ENCODE results near the gene POLDIP2. TPM values are rescaled to one million over a fixed set of nuclear protein-coding genes. Genes with fewer than 3 reads are reported as not detected.

The POLDIP2 gene
- total and polyA plus RNA-seq, 2 donors (not counting 1 experiment from before 2014, with no cell fraction given), result 30.2 to 35.7 TPM

GRCh38 chr17:28406473-28406814 lies 49.1 kb upstream of the POLDIP2 start:
- ATAC-seq (ENCODE audit: low read depth) (no peak), DNase-seq (no peak)
- no peaks in the 10 kb centered on the region for H4K20me1 ChIP-seq (ENCODE audit: control insufficient read depth, insufficient read depth, low read length, poor library complexity, severe bottlenecking)
- no peaks in the 10 kb centered on the region for H3K36me3 ChIP-seq (replicated peaks in 1 of 2; ENCODE audit: control extremely low read depth in 1 of 2, control insufficient read depth in 1 of 2, extremely low read depth in 1 of 2, insufficient read depth in 2 of 2, low read length in 1 of 2)
- Mint-ChIP-seq H3K27me3 (peaks cover 7% of the 10 kb centered on the region), H3K4me1 (peaks cover 10% of the 10 kb centered on the region), H3K9me3 (ENCODE audit: insufficient read depth) (no peaks in the 10 kb centered on the region), H3K4me3 (peak overlapping the region; percentile 90), H3K27ac (peak overlapping the region; percentile 81)
- ChIA-PET CTCF (interaction anchor here (0.6 to 2.1 kb wide), 3 partner anchors 8 to 364 kb away, joined by 3 to 12 read pairs (median 3); no protein-coding TSS in a partner anchor), POLR2A (no interaction called here)
- H3K27me3 ChIP-seq (replicated peaks in 1 of 4; ENCODE audit: control extremely low read depth in 1 of 4, control insufficient read depth in 3 of 4, insufficient read depth in 4 of 4, low read length in 3 of 4), result no peaks in the 10 kb centered on the region
- H3K9ac ChIP-seq (ENCODE audit: low read length), result peak overlapping the region; percentile 76
- no peaks in the 10 kb centered on the region for H3K79me2 ChIP-seq (ENCODE audit: control insufficient read depth, insufficient read depth, low read length)
- H3K27ac ChIP-seq (ENCODE audit: low read length in 2 of 2), result no peak overlapping the region
- intact Hi-C loops (cut with micrococcal nuclease), result loop anchor here (5.0 kb wide), 1 partner anchor 34 kb away; the partner anchor contains the start of genes SARM1 and VTN
- peak overlapping the region in 4 of 5 experiments; percentile 58 to 91 (median 75) for H3K4me3 ChIP-seq (ENCODE audit: control extremely low read depth in 1 of 5, extremely low read depth in 1 of 5, insufficient read depth in 1 of 5, low read depth in 2 of 5, low read length in 4 of 5)
- H3K4me2 ChIP-seq (replicated peaks; ENCODE audit: low read depth, low read length, poor library complexity, severe bottlenecking), result peak overlapping the region; percentile 97
- peak overlapping the region; percentile 90 for H2AFZ ChIP-seq (ENCODE audit: insufficient read depth, low read depth, low read length, poor library complexity, severe bottlenecking)
- WGBS (ENCODE audit: insufficient coverage), result 30% methylated on average over 8 of the region's 9 CpGs
- no peak for TF ChIP-seq EZH2 (IDR thresholded peaks at IDR 0.05; ENCODE audit: borderline replicate concordance, insufficient read depth, low read depth, low read length, poor library complexity, severe bottlenecking)
- TF ChIP-seq, protein P1, sequence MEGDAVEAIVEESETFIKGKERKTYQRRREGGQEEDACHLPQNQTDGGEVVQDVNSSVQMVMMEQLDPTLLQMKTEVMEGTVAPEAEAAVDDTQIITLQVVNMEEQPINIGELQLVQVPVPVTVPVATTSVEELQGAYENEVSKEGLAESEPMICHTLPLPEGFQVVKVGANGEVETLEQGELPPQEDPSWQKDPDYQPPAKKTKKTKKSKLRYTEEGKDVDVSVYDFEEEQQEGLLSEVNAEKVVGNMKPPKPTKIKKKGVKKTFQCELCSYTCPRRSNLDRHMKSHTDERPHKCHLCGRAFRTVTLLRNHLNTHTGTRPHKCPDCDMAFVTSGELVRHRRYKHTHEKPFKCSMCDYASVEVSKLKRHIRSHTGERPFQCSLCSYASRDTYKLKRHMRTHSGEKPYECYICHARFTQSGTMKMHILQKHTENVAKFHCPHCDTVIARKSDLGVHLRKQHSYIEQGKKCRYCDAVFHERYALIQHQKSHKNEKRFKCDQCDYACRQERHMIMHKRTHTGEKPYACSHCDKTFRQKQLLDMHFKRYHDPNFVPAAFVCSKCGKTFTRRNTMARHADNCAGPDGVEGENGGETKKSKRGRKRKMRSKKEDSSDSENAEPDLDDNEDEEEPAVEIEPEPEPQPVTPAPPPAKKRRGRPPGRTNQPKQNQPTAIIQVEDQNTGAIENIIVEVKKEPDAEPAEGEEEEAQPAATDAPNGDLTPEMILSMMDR (IDR thresholded peaks at IDR 0.05), result no peak
- peaks cover 0 to 4% (median 0%) of the 10 kb centered on the region in 3 donors for H3K9me3 ChIP-seq (ENCODE audit: control extremely low read depth in 1 of 3, control insufficient read depth in 2 of 3, insufficient read depth in 1 of 3, low read length in 2 of 3)
- peaks cover 8 to 12% of the 10 kb centered on the region in 2 donors for H3K4me1 ChIP-seq (ENCODE audit: control insufficient read depth in 2 of 2, insufficient read depth in 2 of 2, low read length in 2 of 2)

DNA sequence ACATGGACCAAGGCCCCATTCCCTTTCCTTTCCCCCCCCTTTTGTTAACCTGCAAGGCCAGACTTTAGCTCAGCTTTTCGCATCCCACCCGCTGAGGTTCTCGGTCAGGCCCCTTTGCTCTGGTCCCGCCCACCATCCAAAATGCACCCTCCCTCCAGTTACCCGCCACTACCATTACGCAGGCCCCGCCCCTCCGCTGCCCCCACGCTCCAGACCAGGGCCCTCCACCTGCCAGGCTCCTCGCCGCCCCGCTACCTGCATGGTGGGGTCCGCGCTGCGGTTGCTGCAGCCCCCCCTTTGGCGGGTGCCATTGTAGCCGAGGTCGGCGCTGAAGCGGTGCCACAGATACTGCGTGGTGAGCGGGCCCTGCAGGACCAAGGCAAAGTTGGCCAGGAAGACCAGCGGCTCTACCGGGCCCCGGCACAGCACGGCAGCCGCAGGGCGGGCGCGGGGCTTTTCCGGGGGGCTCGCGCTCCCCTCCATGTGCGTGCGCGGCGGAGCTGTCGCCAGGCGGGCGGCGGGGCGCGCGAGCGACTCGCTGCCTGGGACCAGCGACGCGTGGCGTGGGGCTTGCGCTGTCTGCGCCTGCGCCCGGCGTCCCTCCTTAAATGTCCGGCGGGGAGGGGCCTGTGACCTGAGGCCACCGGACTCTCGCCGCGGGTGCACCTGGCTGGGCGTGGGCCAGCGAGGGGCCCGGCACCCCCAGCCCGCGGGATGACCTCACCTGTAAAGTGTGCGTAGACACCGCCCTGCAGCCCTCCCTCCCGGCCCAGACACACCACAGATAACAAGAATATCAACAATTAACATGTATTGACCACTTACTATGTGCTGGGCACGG lies 48.5 kb upstream of the POLDIP2 start, which contains the start of gene SLC46A1:
SLC46A1 (minus strand) TSS at position 581 of the 841 bp plus-strand sequence; CDS start at position 483, 98 bp downstream.
- H3K27me3 ChIP-seq (replicated peaks in 1 of 4; ENCODE audit: control extremely low read depth in 1 of 4, control insufficient read depth in 3 of 4, insufficient read depth in 4 of 4, low read length in 3 of 4), result no peaks in the 10 kb centered on the region
- Mint-ChIP-seq H3K4me1 (peaks cover 10% of the 10 kb centered on the region), H3K27ac (peak within 1 kb of the TSS; percentile 81), H3K9me3 (ENCODE audit: insufficient read depth) (no peaks in the 10 kb centered on the region), H3K4me3 (peak within 1 kb of the TSS; percentile 90), H3K27me3 (peaks cover 7% of the 10 kb centered on the region)
- peak within 1 kb of the TSS in 4 of 5 experiments; percentile 58 to 91 (median 75) for H3K4me3 ChIP-seq (ENCODE audit: control extremely low read depth in 1 of 5, extremely low read depth in 1 of 5, insufficient read depth in 1 of 5, low read depth in 2 of 5, low read length in 4 of 5)
- peak within 1 kb of the TSS; percentile 76 for H3K9ac ChIP-seq (ENCODE audit: low read length)
- TF ChIP-seq, protein P1 (IDR thresholded peaks at IDR 0.05), result no peak
- TF ChIP-seq EZH2 (IDR thresholded peaks at IDR 0.05; ENCODE audit: borderline replicate concordance, insufficient read depth, low read depth, low read length, poor library complexity, severe bottlenecking), result no peak
- H3K79me2 ChIP-seq (ENCODE audit: control insufficient read depth, insufficient read depth, low read length), result no peaks in the 10 kb centered on the region
- ChIA-PET POLR2A (no interaction called here), CTCF (interaction anchor here (0.9 to 1.5 kb wide), 2 partner anchors 9 to 10 kb away, joined by 3 to 11 read pairs; no protein-coding TSS in a partner anchor)
- H2AFZ ChIP-seq (ENCODE audit: insufficient read depth, low read depth, low read length, poor library complexity, severe bottlenecking), result peak within 1 kb of the TSS; percentile 90
- H4K20me1 ChIP-seq (ENCODE audit: control insufficient read depth, insufficient read depth, low read length, poor library complexity, severe bottlenecking), result no peaks in the 10 kb centered on the region
- H3K36me3 ChIP-seq (replicated peaks in 1 of 2; ENCODE audit: control extremely low read depth in 1 of 2, control insufficient read depth in 1 of 2, extremely low read depth in 1 of 2, insufficient read depth in 2 of 2, low read length in 1 of 2), result no peaks in the 10 kb centered on the region
- 2% methylated on average over 70 of the region's 70 CpGs for WGBS (ENCODE audit: insufficient coverage)
- H3K9me3 ChIP-seq (ENCODE audit: control extremely low read depth in 1 of 3, control insufficient read depth in 2 of 3, insufficient read depth in 1 of 3, low read length in 2 of 3), result peaks cover 0 to 4% (median 0%) of the 10 kb centered on the region in 3 donors
- intact Hi-C loops (cut with micrococcal nuclease), result loop anchor here (5.0 kb wide), 1 partner anchor 34 kb away; the partner anchor contains the start of genes SARM1 and VTN
- H3K27ac ChIP-seq (ENCODE audit: low read length in 2 of 2), result peak within 1 kb of the TSS in 1 of 2 donors; percentile 5
- DNase-seq, result peak; percentile 59
- H3K4me2 ChIP-seq (replicated peaks; ENCODE audit: low read depth, low read length, poor library complexity, severe bottlenecking), result peak within 1 kb of the TSS; percentile 97
- ATAC-seq (ENCODE audit: low read depth), result peak; percentile 91
- peaks cover 8 to 12% of the 10 kb centered on the region in 2 donors for H3K4me1 ChIP-seq (ENCODE audit: control insufficient read depth in 2 of 2, insufficient read depth in 2 of 2, low read length in 2 of 2)
